B cell (primary cell): Measurements from ENCODE around the gene SIRPA. TPM values are rescaled to one million over a fixed set of nuclear protein-coding genes. Genes with fewer than 3 reads are reported as not detected.

Experiments used
- ATAC-seq: fragments of 200-7000 bp; cut with Tn5 transposase; one replicate; pipeline ENCODE4 v1.10.0; 2021; ENCODE audit warnings: low read depth, mild to moderate bottlenecking, moderate number of reproducible peaks, moderate library complexity
- CTCF ChIA-PET: fragments of 350-600 bp; sonication (Branson Sonifier 250); formaldehyde crosslinking; loops from one replicate; lab custom pipeline; 2021; ENCODE audit warnings: antibody characterized with exemption, inconsistent platforms; lab: Charles Lee
- POLR2A ChIA-PET: fragments of 350-600 bp; sonication (Branson Sonifier 250); formaldehyde crosslinking; loops from one replicate; lab custom pipeline; 2021; ENCODE audit warnings: antibody characterized with exemption; lab: Charles Lee
- DNase-seq: peaks from one replicate; pipeline ENCODE4 v3.0.0; 2013
- H2AFZ ChIP-seq: 2 replicates; pipeline ENCODE4 v1.6.1; 2012; ENCODE audit warnings: mild to moderate bottlenecking, low read depth, low read length; ENCODE audit not compliant: insufficient read depth, poor library complexity, severe bottlenecking
- H3K27ac ChIP-seq, 2 donors: 1 replicate in 1 of 2; 2 replicates in 1 of 2; pipeline ENCODE4 v1.5.1; 2012 to 2013; ENCODE audit warnings: low read length in 2 of 2, mild to moderate bottlenecking in 2 of 2, moderate library complexity in 1 of 2
- H3K27me3 ChIP-seq, 4 experiments: fragments of 200-600 bp in 1 of 4; sonication (generic) in 1 of 4; replicated peaks in 1 of 4; 1 replicate in 2 of 4; 2 replicates in 2 of 4; pipeline versions ENCODE4 v1.6.1 to v1.7.0; 2013 to 2016; ENCODE audit warnings: low read length in 3 of 4, mild to moderate bottlenecking in 2 of 4, mixed read lengths in 1 of 4, moderate library complexity in 1 of 4; ENCODE audit not compliant: insufficient read depth in 4 of 4, control insufficient read depth in 3 of 4; ENCODE audit errors: control extremely low read depth in 1 of 4
- H3K36me3 ChIP-seq, 2 experiments: replicated peaks in 1 of 2; 1 replicate in 1 of 2; 2 replicates in 1 of 2; pipeline versions ENCODE4 v1.6.1 to v1.7.1; 2013; ENCODE audit warnings: low read length in 1 of 2; ENCODE audit not compliant: insufficient read depth in 2 of 2, control insufficient read depth in 1 of 2; ENCODE audit errors: control extremely low read depth in 1 of 2, extremely low read depth in 1 of 2
- H3K4me1 ChIP-seq, 2 donors: fragments of 200-600 bp in 1 of 2; sonication (generic) in 1 of 2; 1 replicate in 1 of 2; 2 replicates in 1 of 2; pipeline versions ENCODE4 v1.5.1 to v1.6.1; 2013 to 2017; ENCODE audit warnings: low read length in 2 of 2; ENCODE audit not compliant: control insufficient read depth in 2 of 2, insufficient read depth in 2 of 2
- H3K4me2 ChIP-seq: replicated peaks from 2 replicates; pipeline ENCODE3; 2012; ENCODE audit warnings: mild to moderate bottlenecking, low read depth, low read length; ENCODE audit not compliant: poor library complexity, severe bottlenecking
- H3K4me3 ChIP-seq, 5 experiments: fragments of 200-600 bp in 1 of 5; sonication (generic) in 1 of 5; 1 replicate in 3 of 5; 2 replicates in 2 of 5; pipeline versions ENCODE4 v1.5.1 to v1.7.0; 2011 to 2016; ENCODE audit warnings: low read length in 4 of 5, mild to moderate bottlenecking in 4 of 5, low read depth in 2 of 5, control low read depth in 1 of 5, moderate library complexity in 1 of 5; ENCODE audit not compliant: insufficient read depth in 1 of 5; ENCODE audit errors: control extremely low read depth in 1 of 5, extremely low read depth in 1 of 5
- H3K79me2 ChIP-seq: fragments of 200-600 bp; sonication (generic); one replicate; pipeline ENCODE4 v1.6.0; 2016; ENCODE audit warnings: low read length; ENCODE audit not compliant: control insufficient read depth, insufficient read depth
- H3K9ac ChIP-seq: fragments of 200-600 bp; sonication (generic); 2 replicates; pipeline ENCODE4 v1.6.1; 2017; ENCODE audit warnings: mild to moderate bottlenecking, low read length, moderate library complexity
- H3K9me3 ChIP-seq, 3 donors: one replicate each; pipeline versions ENCODE4 v1.6.1 to v1.7.1; 2013; ENCODE audit warnings: low read length in 2 of 3; ENCODE audit not compliant: control insufficient read depth in 2 of 3, insufficient read depth in 1 of 3; ENCODE audit errors: control extremely low read depth in 1 of 3
- H4K20me1 ChIP-seq: 2 replicates; pipeline ENCODE4 v1.6.0; 2012; ENCODE audit warnings: mild to moderate bottlenecking, low read length; ENCODE audit not compliant: insufficient read depth, control insufficient read depth, poor library complexity, severe bottlenecking
- H3K27ac Mint-ChIP-seq: one replicate; pipeline ENCODE4 v1.8.0; 2021; ENCODE audit warnings: mixed read lengths
- H3K27me3 Mint-ChIP-seq: one replicate; pipeline ENCODE4 v1.8.0; 2021; ENCODE audit warnings: mixed read lengths
- H3K4me1 Mint-ChIP-seq: one replicate; pipeline ENCODE4 v1.8.0; 2021; ENCODE audit warnings: mixed read lengths
- H3K4me3 Mint-ChIP-seq: one replicate; pipeline ENCODE4 v1.8.0; 2021; ENCODE audit warnings: mixed read lengths
- H3K9me3 Mint-ChIP-seq: one replicate; pipeline ENCODE4 v1.8.0; 2022; ENCODE audit warnings: mixed read lengths; ENCODE audit not compliant: insufficient read depth
- EZH2 ChIP-seq: IDR thresholded peaks from 2 replicates; pipeline ENCODE4 v1.6.1; 2012; ENCODE audit warnings: borderline replicate concordance, low read depth, mild to moderate bottlenecking, moderate library complexity, low read length; ENCODE audit not compliant: insufficient read depth, poor library complexity, severe bottlenecking
- WGBS: methylation state at CpG from one replicate; pipeline ENCODE4 v1.1.5; 2013; ENCODE audit warnings: missing lambda C conversion rate; ENCODE audit not compliant: insufficient coverage; 5-methylcytosine and 5-hydroxymethylcytosine counted together
- intact Hi-C: fragments of 100-400 bp; cut with micrococcal nuclease; formaldehyde crosslinking; loops from one replicate; pipeline ENCODE4 v1.10.0; 2022
- polyA plus RNA-seq: library from polyadenylated mRNA; depleted of rRNA; stranded (reverse); fragments of >200 nt; gene quantifications from 2 replicates; pipeline ENCODE4 v1.2.3, GENCODE V29; 2012
- total RNA-seq, 2 donors: library from RNA; stranded (reverse); fragments of 120-200 nt in 1 of 2; gene quantifications; 1 replicate in 1 of 2; 2 replicates in 1 of 2; pipeline versions ENCODE4 v1.2.3 to v1.2.4, GENCODE V29; 2013 to 2022
- TF ChIP-seq, protein P1 (sequence below): fragments of 200-600 bp; IDR thresholded peaks from one replicate; pipeline ENCODE4 v1.8.0; 2022; ENCODE audit warnings: antibody characterized with exemption, mild to moderate bottlenecking

The SIRPA gene
- total and polyA plus RNA-seq, 2 donors (not counting 1 experiment from before 2014, with no cell fraction given): 0.94 to 10.2 TPM

GRCh38 chr20:1915725-1916124 is 20.5 kb downstream of the SIRPA start:
- ChIA-PET CTCF (interaction anchor here (1.4 kb wide), 1 partner anchor 113 kb away, joined by 3 read pairs; no protein-coding TSS in a partner anchor), POLR2A (no interaction called here)
- Histone ChIP-seq H3K9ac (no peak overlapping the region), H3K27me3 (no peaks in the 10 kb centered on the region), H2AFZ (no peak overlapping the region), H4K20me1 (no peaks in the 10 kb centered on the region), H3K9me3 (no peaks in the 10 kb centered on the region), H3K4me1 (peaks cover 5 to 6% of the 10 kb centered on the region in 2 donors), H3K36me3 (no peaks in the 10 kb centered on the region), H3K4me3 (no peak overlapping the region), H3K27ac (no peak overlapping the region), H3K4me2 (no peak overlapping the region), H3K79me2 (no peaks in the 10 kb centered on the region)
- no peak for TF ChIP-seq EZH2
- TF ChIP-seq, protein P1, sequence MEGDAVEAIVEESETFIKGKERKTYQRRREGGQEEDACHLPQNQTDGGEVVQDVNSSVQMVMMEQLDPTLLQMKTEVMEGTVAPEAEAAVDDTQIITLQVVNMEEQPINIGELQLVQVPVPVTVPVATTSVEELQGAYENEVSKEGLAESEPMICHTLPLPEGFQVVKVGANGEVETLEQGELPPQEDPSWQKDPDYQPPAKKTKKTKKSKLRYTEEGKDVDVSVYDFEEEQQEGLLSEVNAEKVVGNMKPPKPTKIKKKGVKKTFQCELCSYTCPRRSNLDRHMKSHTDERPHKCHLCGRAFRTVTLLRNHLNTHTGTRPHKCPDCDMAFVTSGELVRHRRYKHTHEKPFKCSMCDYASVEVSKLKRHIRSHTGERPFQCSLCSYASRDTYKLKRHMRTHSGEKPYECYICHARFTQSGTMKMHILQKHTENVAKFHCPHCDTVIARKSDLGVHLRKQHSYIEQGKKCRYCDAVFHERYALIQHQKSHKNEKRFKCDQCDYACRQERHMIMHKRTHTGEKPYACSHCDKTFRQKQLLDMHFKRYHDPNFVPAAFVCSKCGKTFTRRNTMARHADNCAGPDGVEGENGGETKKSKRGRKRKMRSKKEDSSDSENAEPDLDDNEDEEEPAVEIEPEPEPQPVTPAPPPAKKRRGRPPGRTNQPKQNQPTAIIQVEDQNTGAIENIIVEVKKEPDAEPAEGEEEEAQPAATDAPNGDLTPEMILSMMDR: no peak
- H3K4me3 Mint-ChIP-seq: no peak overlapping the region
- DNase-seq: no peak
- no peak overlapping the region for H3K27ac Mint-ChIP-seq
- no peaks in the 10 kb centered on the region for H3K9me3 Mint-ChIP-seq
- 95% methylated on average over 2 of the region's 3 CpGs for WGBS
- intact Hi-C loops: no loop called here
- no peaks in the 10 kb centered on the region for H3K27me3 Mint-ChIP-seq
- ATAC-seq: no peak
- peaks cover 2% of the 10 kb centered on the region for H3K4me1 Mint-ChIP-seq

- Histone ChIP-seq H3K4me1 (peaks cover 4 to 5% of the 10 kb centered on the region in 2 donors), H3K36me3 (no peaks in the 10 kb centered on the region), H3K27ac (no peak overlapping the region), H4K20me1 (no peaks in the 10 kb centered on the region), H3K79me2 (no peaks in the 10 kb centered on the region), H3K9ac (no peak overlapping the region), H3K4me2 (no peak overlapping the region), H2AFZ (no peak overlapping the region), H3K27me3 (no peaks in the 10 kb centered on the region), H3K4me3 (no peak overlapping the region), H3K9me3 (no peaks in the 10 kb centered on the region)
- ChIA-PET POLR2A (no interaction called here), CTCF (no interaction called here)
- ATAC-seq (no peak), DNase-seq (no peak)
- no peak overlapping the region for H3K27ac Mint-ChIP-seq
- H3K27me3 Mint-ChIP-seq: no peaks in the 10 kb centered on the region
- no peak overlapping the region for H3K4me3 Mint-ChIP-seq
- intact Hi-C loops: no loop called here
- TF ChIP-seq, protein P1: no peak
- no peak for TF ChIP-seq EZH2
- H3K4me1 Mint-ChIP-seq: peaks cover 2% of the 10 kb centered on the region
- no peaks in the 10 kb centered on the region for H3K9me3 Mint-ChIP-seq
- 83% methylated on average over 1 of the region's 1 CpG for WGBS
Measured at GRCh38 chr20:1917786-1918185, 22.6 kb downstream of the SIRPA start.
